ENCODE data around the gene LRGUK.

DNA sequence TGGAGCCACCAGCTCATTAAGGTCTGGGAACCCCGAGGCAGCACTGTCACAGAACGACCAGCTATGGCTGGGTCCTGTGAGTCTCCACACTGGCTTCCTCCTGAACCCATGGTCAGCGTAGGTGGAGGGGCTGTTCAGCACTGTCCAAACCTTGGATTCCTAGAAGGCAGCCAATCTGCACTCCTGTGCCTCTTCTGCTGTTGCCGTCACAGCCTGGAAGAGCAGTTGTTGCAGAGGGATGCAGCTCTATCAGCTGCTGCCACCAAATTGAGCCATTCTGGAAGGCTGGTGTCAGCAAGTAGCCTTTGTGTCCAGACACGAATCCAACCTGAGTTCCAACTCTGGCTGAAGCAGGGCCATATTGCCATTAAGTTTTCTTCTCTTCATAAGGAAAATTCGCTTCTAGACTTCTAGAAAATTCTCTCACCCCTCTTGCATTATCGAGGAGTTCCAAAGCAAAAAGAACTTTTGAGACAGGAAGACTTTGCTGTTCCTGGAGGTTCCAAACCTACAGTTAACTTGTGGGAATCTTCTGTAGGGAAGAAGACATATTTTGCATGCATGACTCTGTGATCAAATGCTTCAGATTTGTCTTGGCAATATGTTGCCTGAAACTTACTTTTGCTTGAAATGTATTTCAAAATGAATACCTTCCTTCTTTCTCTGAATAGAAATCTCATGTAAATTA lies 84.0 kb downstream of the LRGUK start:
- TF ChIP-seq, protein P1, sequence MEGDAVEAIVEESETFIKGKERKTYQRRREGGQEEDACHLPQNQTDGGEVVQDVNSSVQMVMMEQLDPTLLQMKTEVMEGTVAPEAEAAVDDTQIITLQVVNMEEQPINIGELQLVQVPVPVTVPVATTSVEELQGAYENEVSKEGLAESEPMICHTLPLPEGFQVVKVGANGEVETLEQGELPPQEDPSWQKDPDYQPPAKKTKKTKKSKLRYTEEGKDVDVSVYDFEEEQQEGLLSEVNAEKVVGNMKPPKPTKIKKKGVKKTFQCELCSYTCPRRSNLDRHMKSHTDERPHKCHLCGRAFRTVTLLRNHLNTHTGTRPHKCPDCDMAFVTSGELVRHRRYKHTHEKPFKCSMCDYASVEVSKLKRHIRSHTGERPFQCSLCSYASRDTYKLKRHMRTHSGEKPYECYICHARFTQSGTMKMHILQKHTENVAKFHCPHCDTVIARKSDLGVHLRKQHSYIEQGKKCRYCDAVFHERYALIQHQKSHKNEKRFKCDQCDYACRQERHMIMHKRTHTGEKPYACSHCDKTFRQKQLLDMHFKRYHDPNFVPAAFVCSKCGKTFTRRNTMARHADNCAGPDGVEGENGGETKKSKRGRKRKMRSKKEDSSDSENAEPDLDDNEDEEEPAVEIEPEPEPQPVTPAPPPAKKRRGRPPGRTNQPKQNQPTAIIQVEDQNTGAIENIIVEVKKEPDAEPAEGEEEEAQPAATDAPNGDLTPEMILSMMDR (IDR thresholded peaks at IDR 0.05): no peak
- TF ChIP-seq POLR2A (IDR thresholded peaks at IDR 0.05): no peak
